Parathyroid adenoma (tissue), 2 donors: Measurements from ENCODE around the gene KLHL1.

Source experiments
- H2AFZ ChIP-seq: fragments of 300-600 bp; sonication (generic); one replicate; pipeline ENCODE4 v1.7.0; 2017; ENCODE audit warnings: antibody characterized with exemption, mild to moderate bottlenecking
- H3K27ac ChIP-seq: fragments of 300-600 bp; sonication (generic); one replicate; pipeline ENCODE4 v1.7.0; 2017
- H3K27me3 ChIP-seq: fragments of 300-600 bp; sonication (generic); one replicate; pipeline ENCODE4 v1.7.0; 2017; ENCODE audit warnings: low read length; ENCODE audit not compliant: control insufficient read depth, insufficient read depth
- H3K36me3 ChIP-seq: fragments of 300-600 bp; sonication (generic); one replicate; pipeline ENCODE4 v1.7.0; 2017; ENCODE audit warnings: low read length; ENCODE audit not compliant: control insufficient read depth, insufficient read depth
- H3K4me1 ChIP-seq: fragments of 300-600 bp; sonication (generic); one replicate; pipeline ENCODE4 v1.7.0; 2017; ENCODE audit warnings: control low read depth
- H3K4me2 ChIP-seq: fragments of 300-600 bp; sonication (generic); one replicate; pipeline ENCODE4 v1.7.0; 2017; ENCODE audit warnings: low read length
- H3K4me3 ChIP-seq: fragments of 300-600 bp; sonication (generic); one replicate; pipeline ENCODE4 v1.7.0; 2017; ENCODE audit warnings: low read depth, low read length
- H3K79me2 ChIP-seq: fragments of 300-600 bp; sonication (generic); one replicate; pipeline ENCODE4 v1.7.0; 2017; ENCODE audit warnings: control low read depth
- H3K9ac ChIP-seq: fragments of 300-600 bp; sonication (generic); one replicate; pipeline ENCODE4 v1.7.0; 2017; ENCODE audit warnings: mild to moderate bottlenecking
- H3K9me3 ChIP-seq: fragments of 300-600 bp; sonication (generic); one replicate; pipeline ENCODE4 v1.7.0; 2017; ENCODE audit warnings: low read length; ENCODE audit not compliant: control insufficient read depth
- TF ChIP-seq, protein P1 (sequence below): fragments of 300-600 bp; sonication (generic); IDR thresholded peaks from one replicate; pipeline ENCODE4 v1.7.0; 2017; ENCODE audit warnings: antibody characterized with exemption, mild to moderate bottlenecking
- donor health status: primary hyperparathyroidism.

The KLHL1 gene

GRCh38 chr13:70023516-70023915, 84.7 kb downstream of the KLHL1 start:
- H3K4me3 ChIP-seq: no peak overlapping the region
- no peak overlapping the region for H2AFZ ChIP-seq
- no peaks in the 10 kb centered on the region for H3K36me3 ChIP-seq
- no peak overlapping the region for H3K9ac ChIP-seq
- H3K9me3 ChIP-seq: no peaks in the 10 kb centered on the region
- no peaks in the 10 kb centered on the region for H3K79me2 ChIP-seq
- no peak overlapping the region for H3K27ac ChIP-seq
- no peak overlapping the region for H3K4me2 ChIP-seq
- H3K27me3 ChIP-seq: no peaks in the 10 kb centered on the region
- H3K4me1 ChIP-seq: no peaks in the 10 kb centered on the region
- TF ChIP-seq, protein P1, sequence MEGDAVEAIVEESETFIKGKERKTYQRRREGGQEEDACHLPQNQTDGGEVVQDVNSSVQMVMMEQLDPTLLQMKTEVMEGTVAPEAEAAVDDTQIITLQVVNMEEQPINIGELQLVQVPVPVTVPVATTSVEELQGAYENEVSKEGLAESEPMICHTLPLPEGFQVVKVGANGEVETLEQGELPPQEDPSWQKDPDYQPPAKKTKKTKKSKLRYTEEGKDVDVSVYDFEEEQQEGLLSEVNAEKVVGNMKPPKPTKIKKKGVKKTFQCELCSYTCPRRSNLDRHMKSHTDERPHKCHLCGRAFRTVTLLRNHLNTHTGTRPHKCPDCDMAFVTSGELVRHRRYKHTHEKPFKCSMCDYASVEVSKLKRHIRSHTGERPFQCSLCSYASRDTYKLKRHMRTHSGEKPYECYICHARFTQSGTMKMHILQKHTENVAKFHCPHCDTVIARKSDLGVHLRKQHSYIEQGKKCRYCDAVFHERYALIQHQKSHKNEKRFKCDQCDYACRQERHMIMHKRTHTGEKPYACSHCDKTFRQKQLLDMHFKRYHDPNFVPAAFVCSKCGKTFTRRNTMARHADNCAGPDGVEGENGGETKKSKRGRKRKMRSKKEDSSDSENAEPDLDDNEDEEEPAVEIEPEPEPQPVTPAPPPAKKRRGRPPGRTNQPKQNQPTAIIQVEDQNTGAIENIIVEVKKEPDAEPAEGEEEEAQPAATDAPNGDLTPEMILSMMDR: no peak

GRCh38 chr13:70022646-70023045, 85.6 kb downstream of the KLHL1 start:
- H3K4me1 ChIP-seq: no peaks in the 10 kb centered on the region
- H3K27ac ChIP-seq: no peak overlapping the region
- no peaks in the 10 kb centered on the region for H3K27me3 ChIP-seq
- H3K9ac ChIP-seq: no peak overlapping the region
- H3K36me3 ChIP-seq: no peaks in the 10 kb centered on the region
- no peak overlapping the region for H2AFZ ChIP-seq
- TF ChIP-seq, protein P1: no peak
- H3K4me3 ChIP-seq: no peak overlapping the region
- H3K4me2 ChIP-seq: no peak overlapping the region
- H3K79me2 ChIP-seq: no peaks in the 10 kb centered on the region
- no peaks in the 10 kb centered on the region for H3K9me3 ChIP-seq

- no peaks in the 10 kb centered on the region for H3K27me3 ChIP-seq
- H3K36me3 ChIP-seq: no peaks in the 10 kb centered on the region
- H3K9ac ChIP-seq: no peak overlapping the region
- no peak overlapping the region for H3K4me2 ChIP-seq
- H3K79me2 ChIP-seq: no peaks in the 10 kb centered on the region
- TF ChIP-seq, protein P1: no peak
- no peak overlapping the region for H3K27ac ChIP-seq
- H3K9me3 ChIP-seq: no peaks in the 10 kb centered on the region
- H3K4me3 ChIP-seq: no peak overlapping the region
- no peak overlapping the region for H2AFZ ChIP-seq
- no peaks in the 10 kb centered on the region for H3K4me1 ChIP-seq
Observed at GRCh38 chr13:70016116-70016515, 92.1 kb downstream of the KLHL1 start.

DNA sequence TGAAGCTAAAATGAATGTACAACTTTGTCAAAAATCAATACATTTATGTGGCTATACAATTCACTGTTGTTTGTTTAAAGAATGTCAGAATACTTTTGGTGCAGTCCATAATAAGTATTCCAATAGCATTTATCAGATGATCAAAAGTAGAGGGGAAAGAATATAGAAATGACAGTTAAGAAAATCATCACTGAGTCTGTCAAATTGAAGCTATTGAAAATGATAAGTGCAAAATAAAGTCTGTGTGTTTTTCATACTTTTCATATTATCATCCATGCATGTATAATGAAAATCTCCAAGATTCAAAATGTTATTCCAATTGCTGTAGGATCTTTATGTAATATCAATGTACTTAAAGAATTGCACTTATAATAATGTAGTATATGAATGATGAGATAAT, 93.9 kb downstream of the KLHL1 start:
- no peak overlapping the region for H3K4me2 ChIP-seq
- TF ChIP-seq, protein P1: no peak
- H3K4me3 ChIP-seq: no peak overlapping the region
- no peaks in the 10 kb centered on the region for H3K79me2 ChIP-seq
- no peak overlapping the region for H3K9ac ChIP-seq
- no peak overlapping the region for H2AFZ ChIP-seq
- no peaks in the 10 kb centered on the region for H3K27me3 ChIP-seq
- H3K27ac ChIP-seq: no peak overlapping the region
- no peaks in the 10 kb centered on the region for H3K4me1 ChIP-seq
- H3K36me3 ChIP-seq: no peaks in the 10 kb centered on the region
- H3K9me3 ChIP-seq: no peaks in the 10 kb centered on the region

GRCh38 chr13:69999875-70000274, 108.4 kb downstream of the KLHL1 start:
- H3K27me3 ChIP-seq: no peaks in the 10 kb centered on the region
- no peak overlapping the region for H3K4me2 ChIP-seq
- TF ChIP-seq, protein P1: no peak
- H3K4me1 ChIP-seq: no peaks in the 10 kb centered on the region
- H3K79me2 ChIP-seq: no peaks in the 10 kb centered on the region
- H3K27ac ChIP-seq: no peak overlapping the region
- H3K36me3 ChIP-seq: no peaks in the 10 kb centered on the region
- no peaks in the 10 kb centered on the region for H3K9me3 ChIP-seq
- H3K4me3 ChIP-seq: no peak overlapping the region
- H2AFZ ChIP-seq: no peak overlapping the region
- no peak overlapping the region for H3K9ac ChIP-seq
